PC-9 (cell line): ENCODE measurements around the gene TAGLN2. TPM values are rescaled to one million over a fixed set of nuclear protein-coding genes. Genes with fewer than 3 reads are reported as not detected.

Experiments
- BruUV-seq: library from RNA; stranded (reverse); fragments of 400-500 nt; replicated peaks from 2 replicates; lab custom pipeline; 2021; lab: Mats Ljungman, UMichigan
- CTCF ChIA-PET: fragments of 300-600 bp; sonication (Branson Sonifier 250); formaldehyde crosslinking; loops from one replicate; lab custom pipeline; 2022; ENCODE audit warnings: antibody characterized with exemption; lab: Charles Lee
- POLR2A ChIA-PET: fragments of 300-600 bp; sonication (Branson Sonifier 250); formaldehyde crosslinking; loops from one replicate; lab custom pipeline; 2022; ENCODE audit warnings: antibody characterized with exemption; ENCODE audit not compliant: unreplicated experiment; lab: Charles Lee
- DNase-seq, 2 experiments: peaks; one replicate each; pipeline versions ENCODE4 v3.0.0 to v3.0.0-alpha.2; 2015 to 2022; ENCODE audit warnings: mixed read lengths in 1 of 2
- H2AFZ ChIP-seq: fragments of 200-600 bp; sonication (generic); 2 replicates; pipeline ENCODE4 v1.8.1; 2017; ENCODE audit warnings: antibody characterized with exemption
- H3F3A ChIP-seq: fragments of 200-600 bp; sonication (generic); 2 replicates; pipeline ENCODE4 v1.8.1; 2017; ENCODE audit warnings: antibody characterized with exemption, mild to moderate bottlenecking, low read depth; ENCODE audit not compliant: insufficient read depth
- H3K27ac ChIP-seq: fragments of 200-600 bp; sonication (generic); 2 replicates; pipeline ENCODE4 v1.6.1; 2016; ENCODE audit warnings: mixed run types
- H3K27me3 ChIP-seq: fragments of 200-600 bp; sonication (generic); 2 replicates; pipeline ENCODE4 v1.6.1; 2016; ENCODE audit warnings: low read depth, mixed run types; ENCODE audit not compliant: insufficient read depth
- H3K36me3 ChIP-seq: fragments of 200-600 bp; sonication (generic); 2 replicates; pipeline ENCODE4 v1.6.1; 2016; ENCODE audit warnings: low read depth, mixed run types
- H3K4me1 ChIP-seq: fragments of 200-600 bp; sonication (generic); replicated peaks from 2 replicates; pipeline ENCODE4 v1.6.1; 2016; ENCODE audit warnings: mixed run types; ENCODE audit not compliant: insufficient read depth
- H3K4me2 ChIP-seq: fragments of 200-600 bp; sonication (generic); 2 replicates; pipeline ENCODE4 v1.6.1; 2017; ENCODE audit warnings: mixed run types
- H3K4me3 ChIP-seq: fragments of 200-600 bp; sonication (generic); 2 replicates; pipeline ENCODE4 v1.6.1; 2016; ENCODE audit warnings: mixed run types
- H3K79me2 ChIP-seq: fragments of 200-600 bp; sonication (generic); 2 replicates; pipeline ENCODE4 v1.6.1; 2017; ENCODE audit warnings: low read depth, mixed run types
- H3K9me2 ChIP-seq: fragments of 200-600 bp; sonication (generic); 2 replicates; pipeline ENCODE4 v1.8.1; 2017; ENCODE audit warnings: mild to moderate bottlenecking; ENCODE audit not compliant: insufficient read depth
- H3K9me3 ChIP-seq: fragments of 200-600 bp; sonication (generic); 2 replicates; pipeline ENCODE4 v1.8.1; 2016; ENCODE audit warnings: low read depth; ENCODE audit not compliant: insufficient read depth
- H4K20me1 ChIP-seq: fragments of 200-600 bp; sonication (generic); 2 replicates; pipeline ENCODE4 v1.8.1; 2017; ENCODE audit not compliant: insufficient read depth
- CTCF ChIP-seq: fragments of 200-600 bp; sonication (generic); conservative IDR thresholded peaks from 2 replicates; pipeline ENCODE4 v1.6.1; 2017; ENCODE audit warnings: mixed run types, antibody characterized with exemption, mild to moderate bottlenecking, moderate library complexity
- EZH2 ChIP-seq: fragments of 200-600 bp; sonication (generic); IDR thresholded peaks from 2 replicates; pipeline ENCODE4 v1.8.0; 2017; ENCODE audit warnings: antibody characterized with exemption, low read depth
- intact Hi-C: fragments of 100-400 bp; cut with micrococcal nuclease; formaldehyde crosslinking; loops from one replicate; pipeline ENCODE4 v1.10.0; 2022; ENCODE audit not compliant: unreplicated experiment
- total RNA-seq: library from RNA; stranded (reverse); gene quantifications from 2 replicates; pipeline ENCODE4 v1.2.3, GENCODE V29; 2021

TAGLN2 gene
- total RNA-seq, 1 experiment from 2014 or later = 473 TPM

- intact Hi-C loops = loop anchor here (2.0 kb wide), 3 partner anchors 44 to 142 kb away; no protein-coding TSS in a partner anchor
- no peaks in the 10 kb centered on the region for H3K79me2 ChIP-seq
Measured at GRCh38 chr1:159937054-159937750, 11.9 kb upstream of the TAGLN2 start.

GRCh38 chr1:159936273-159936904 lies 11.1 kb upstream of the TAGLN2 start:
- Histone ChIP-seq H4K20me1 (no peaks in the 10 kb centered on the region), H3K9me3 (no peaks in the 10 kb centered on the region), H2AFZ (no peak overlapping the region), H3K79me2 (no peaks in the 10 kb centered on the region), H3K9me2 (no peaks in the 10 kb centered on the region), H3F3A (peaks cover 16% of the 10 kb centered on the region; the same call in 1 of the 2 replicates), H3K4me1 (peaks cover 35% of the 10 kb centered on the region), H3K4me2 (peak overlapping the region; percentile 86), H3K27me3 (no peaks in the 10 kb centered on the region), H3K27ac (peak overlapping the region; percentile 56; the same call in 1 of the 2 replicates), H3K36me3 (0 out of 2 replicates have a peak, but pooled peaks cover 4% of the 10 kb centered on the region), H3K4me3 (no peak overlapping the region)
- BruUV-seq = no TSS peak
- CTCF ChIA-PET = interaction anchor here (0.6 to 1.9 kb wide), 3 partner anchors 29 to 71 kb away, joined by 3 to 9 read pairs (median 3); no protein-coding TSS in a partner anchor
- POLR2A ChIA-PET = no interaction called here
- intact Hi-C loops = loop anchor here (1.0 to 2.0 kb wide), 4 partner anchors 44 to 142 kb away; no protein-coding TSS in a partner anchor
- TF ChIP-seq EZH2 (no peak), CTCF (peak; percentile 95)
- DNase-seq = peak in 1 of 2 experiments; percentile 82

More at GRCh38 chr1:159937054-159937750, 11.9 kb upstream of the TAGLN2 start:
- Histone ChIP-seq H4K20me1 (no peaks in the 10 kb centered on the region), H3K27ac (peak overlapping the region; percentile 56), H3K4me3 (peak overlapping the region; percentile 35; the same call in 1 of the 2 replicates), H2AFZ (no peak overlapping the region), H3K36me3 (0 out of 2 replicates have a peak, but pooled peaks cover 4% of the 10 kb centered on the region), H3K9me2 (no peaks in the 10 kb centered on the region), H3K4me1 (peaks cover 35% of the 10 kb centered on the region), H3K9me3 (no peaks in the 10 kb centered on the region), H3F3A (peaks cover 16% of the 10 kb centered on the region; the same call in 1 of the 2 replicates), H3K27me3 (no peaks in the 10 kb centered on the region), H3K4me2 (peak overlapping the region; percentile 86)
- ChIA-PET CTCF (interaction anchor here (0.6 to 1.9 kb wide), 2 partner anchors 28 to 71 kb away, joined by 3 to 9 read pairs; no protein-coding TSS in a partner anchor), POLR2A (interaction anchor here (0.6 to 0.7 kb wide), 2 partner anchors 22 to 45 kb away, joined by 5 read pairs; no protein-coding TSS in a partner anchor)
- TF ChIP-seq EZH2 (no peak), CTCF (no peak)
- no TSS peak for BruUV-seq
- peak in 1 of 2 experiments; percentile 42 for DNase-seq

- BruUV-seq = no TSS peak
- DNase-seq = no peak
- Histone ChIP-seq H3K9me3 (no peaks in the 10 kb centered on the region), H4K20me1 (no peaks in the 10 kb centered on the region), H3K4me2 (0 out of 2 replicates have a peak overlapping the region, but pooled peaks have one; percentile 20), H3K27ac (no peak overlapping the region), H3K36me3 (0 out of 2 replicates have a peak, but pooled peaks cover 4% of the 10 kb centered on the region), H3K27me3 (no peaks in the 10 kb centered on the region), H3K4me3 (no peak overlapping the region), H3K9me2 (no peaks in the 10 kb centered on the region), H2AFZ (no peak overlapping the region), H3K4me1 (peaks cover 35% of the 10 kb centered on the region), H3K79me2 (no peaks in the 10 kb centered on the region), H3F3A (peaks cover 16% of the 10 kb centered on the region; the same call in 1 of the 2 replicates)
- ChIA-PET POLR2A (no interaction called here), CTCF (interaction anchor here (0.8 to 1.9 kb wide), 2 partner anchors 71 to 72 kb away, joined by 3 to 9 read pairs; no protein-coding TSS in a partner anchor)
- intact Hi-C loops = loop anchor here (1.0 to 2.0 kb wide), 4 partner anchors 43 to 143 kb away; no protein-coding TSS in a partner anchor
- TF ChIP-seq EZH2 (no peak), CTCF (no peak)
Measured at GRCh38 chr1:159935719-159936272, 10.5 kb upstream of the TAGLN2 start.
